Peyer's patch (tissue), 4 donors: ENCODE measurements around the gene ADNP2.

Source experiments
- POLR2A ChIP-seq, 2 donors: fragments of 450-650 bp; IDR thresholded peaks; one replicate each; pipeline ENCODE4 v1.5.1; 2017; ENCODE audit warnings: antibody characterized with exemption in 2 of 2, mild to moderate bottlenecking in 2 of 2, moderate library complexity in 2 of 2
- TF ChIP-seq, protein P1 (sequence below), 6 experiments: fragments of 450-650 bp in 4 of 6; fragments of 200-600 bp in 2 of 6; sonication (generic) in 1 of 6; IDR thresholded peaks; one replicate each; pipeline ENCODE4 v1.5.1; 2017 to 2019; ENCODE audit warnings: antibody characterized with exemption in 6 of 6, mild to moderate bottlenecking in 3 of 6, moderate library complexity in 1 of 6

DNA sequence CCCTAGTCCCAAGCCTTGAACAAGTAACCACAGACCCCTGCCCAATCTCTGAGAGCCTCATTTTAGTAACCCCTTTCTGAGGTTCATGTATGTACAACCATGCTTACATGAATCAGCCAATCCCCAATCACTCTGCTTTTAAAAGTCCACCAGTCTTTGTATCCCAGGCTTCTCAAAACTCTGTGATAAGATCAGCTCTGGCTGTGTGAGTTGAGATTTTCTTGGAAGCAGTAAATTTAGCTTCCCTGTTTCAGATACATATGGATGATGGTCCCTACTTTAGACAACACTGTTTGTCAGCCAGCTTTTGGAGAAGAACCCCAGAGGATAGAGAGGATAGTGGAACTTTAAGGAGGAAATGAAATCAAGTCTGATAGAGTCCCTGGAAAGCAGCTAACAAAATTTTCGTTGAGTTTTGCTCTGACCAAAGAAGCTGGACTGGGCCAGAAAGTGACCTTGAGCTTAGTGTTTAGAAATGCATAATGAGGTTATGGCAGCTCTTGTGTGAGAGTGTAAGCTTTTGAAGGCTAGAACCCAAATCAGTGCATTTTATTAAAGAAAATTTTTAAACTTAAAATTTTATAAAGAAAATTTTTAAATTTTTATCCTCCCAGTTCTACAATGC is 3.7 kb downstream of the ADNP2 start:
- TF ChIP-seq, protein P1, sequence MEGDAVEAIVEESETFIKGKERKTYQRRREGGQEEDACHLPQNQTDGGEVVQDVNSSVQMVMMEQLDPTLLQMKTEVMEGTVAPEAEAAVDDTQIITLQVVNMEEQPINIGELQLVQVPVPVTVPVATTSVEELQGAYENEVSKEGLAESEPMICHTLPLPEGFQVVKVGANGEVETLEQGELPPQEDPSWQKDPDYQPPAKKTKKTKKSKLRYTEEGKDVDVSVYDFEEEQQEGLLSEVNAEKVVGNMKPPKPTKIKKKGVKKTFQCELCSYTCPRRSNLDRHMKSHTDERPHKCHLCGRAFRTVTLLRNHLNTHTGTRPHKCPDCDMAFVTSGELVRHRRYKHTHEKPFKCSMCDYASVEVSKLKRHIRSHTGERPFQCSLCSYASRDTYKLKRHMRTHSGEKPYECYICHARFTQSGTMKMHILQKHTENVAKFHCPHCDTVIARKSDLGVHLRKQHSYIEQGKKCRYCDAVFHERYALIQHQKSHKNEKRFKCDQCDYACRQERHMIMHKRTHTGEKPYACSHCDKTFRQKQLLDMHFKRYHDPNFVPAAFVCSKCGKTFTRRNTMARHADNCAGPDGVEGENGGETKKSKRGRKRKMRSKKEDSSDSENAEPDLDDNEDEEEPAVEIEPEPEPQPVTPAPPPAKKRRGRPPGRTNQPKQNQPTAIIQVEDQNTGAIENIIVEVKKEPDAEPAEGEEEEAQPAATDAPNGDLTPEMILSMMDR (IDR thresholded peaks at IDR 0.05), result no peak
- no peak for TF ChIP-seq POLR2A (IDR thresholded peaks at IDR 0.05)
